K562 (cell line): ENCODE data around the gene OGDH. TPM values are rescaled to one million over a fixed set of nuclear protein-coding genes. Genes with fewer than 3 reads are reported as not detected.

ENCODE experiments used
- ATAC-seq: fragments of 200-7000 bp; cut with Tn5 transposase; 3 replicates; pipeline ENCODE4 v1.9.1; 2020; ENCODE audit warnings: moderate library complexity
- BruUV-seq: library from RNA; stranded (reverse); fragments of 400-500 nt; replicated peaks from 2 replicates; lab custom pipeline; 2021; lab: Mats Ljungman, UMichigan
- CTCF ChIA-PET: fragments of 300-600 bp; formaldehyde crosslinking; extraction: SDS; loops from one replicate; lab custom pipeline; 2021; ENCODE audit warnings: low intra/inter-chr PET ratio; lab: Yijun Ruan, JAX
- POLR2A ChIA-PET: fragments of 300-600, 350-650 bp; sonication (Branson Sonifier 250); formaldehyde crosslinking; extraction: SDS; loops from one replicate; lab custom pipeline; 2021; ENCODE audit warnings: antibody characterized with exemption, inconsistent platforms; lab: Yijun Ruan, JAX
- DNase-seq, 4 experiments: peaks; one replicate each; pipeline versions ENCODE4 v3.0.0 to v3.0.0-alpha.2; 2011 to 2018; ENCODE audit warnings: low spot score in 3 of 4, mixed read lengths in 3 of 4; ENCODE audit errors: extremely low read depth in 1 of 4
- FAIRE-seq: peaks from 2 replicates; lab custom pipeline; 2011; peaks lifted over from hg19 to GRCh38; lab: Jason Lieb, UNC
- H2AFZ ChIP-seq: 2 replicates; pipeline ENCODE4 v1.6.0; 2011; ENCODE audit warnings: low read depth, low read length, control low read depth, inconsistent platforms
- H3K27ac ChIP-seq: fragments of 200-600 bp; 3 replicates; pipeline ENCODE4 v1.8.0; 2011; ENCODE audit warnings: low read depth, mild to moderate bottlenecking, control low read depth, inconsistent platforms, low read length, moderate library complexity, mixed read lengths; ENCODE audit errors: extremely low read depth
- H3K27me3 ChIP-seq, 2 experiments: fragments of 300-600 bp in 1 of 2; 2 replicates in 1 of 2; 3 replicates in 1 of 2; pipeline versions ENCODE4 v1.6.0 to v1.8.0; 2011; ENCODE audit warnings: inconsistent platforms in 2 of 2, low read length in 2 of 2, mild to moderate bottlenecking in 1 of 2, mixed read lengths in 1 of 2, moderate library complexity in 1 of 2; ENCODE audit not compliant: control insufficient read depth in 2 of 2, insufficient read depth in 2 of 2
- H3K36me3 ChIP-seq: fragments of 300-600 bp; 3 replicates; pipeline ENCODE4 v1.8.0; 2011; ENCODE audit warnings: mild to moderate bottlenecking, low read length, inconsistent platforms; ENCODE audit not compliant: control insufficient read depth, insufficient read depth
- H3K4me1 ChIP-seq, 2 experiments: fragments of 200-600 bp in 1 of 2; replicated peaks in 1 of 2; 2 replicates in 1 of 2; 3 replicates in 1 of 2; pipeline versions ENCODE4 v1.5.1 to v1.8.0; 2011; ENCODE audit warnings: inconsistent platforms in 2 of 2, low read length in 2 of 2, mild to moderate bottlenecking in 1 of 2, mixed read lengths in 1 of 2, moderate library complexity in 1 of 2; ENCODE audit not compliant: control insufficient read depth in 2 of 2, insufficient read depth in 2 of 2
- H3K4me2 ChIP-seq: 2 replicates; pipeline ENCODE4 v1.6.1; 2011; ENCODE audit warnings: low read length, control low read depth, inconsistent platforms, mixed read lengths; ENCODE audit not compliant: insufficient read depth
- H3K4me3 ChIP-seq: fragments of 200-600 bp; sonication (generic), shearing (Covaris generic); 2 replicates; pipeline ENCODE4 v1.5.1; 2016; ENCODE audit warnings: control low read depth, inconsistent platforms
- H3K79me2 ChIP-seq: fragments of 200-600 bp; 3 replicates; pipeline ENCODE4 v1.8.0; 2011; ENCODE audit warnings: low read length, inconsistent platforms; ENCODE audit not compliant: control insufficient read depth, insufficient read depth
- H3K9ac ChIP-seq, 2 experiments: 2 replicates each; pipeline versions ENCODE4 v1.6.0 to v1.6.1; 2011; ENCODE audit warnings: low read depth in 2 of 2, low read length in 2 of 2, control low read depth in 1 of 2, inconsistent platforms in 1 of 2, mild to moderate bottlenecking in 1 of 2, mixed read lengths in 1 of 2; ENCODE audit not compliant: insufficient read depth in 1 of 2
- H3K9me1 ChIP-seq: one replicate; pipeline ENCODE4 v1.6.0; 2011; ENCODE audit warnings: inconsistent platforms, mild to moderate bottlenecking, low read length, moderate library complexity; ENCODE audit not compliant: control insufficient read depth, insufficient read depth
- H3K9me3 ChIP-seq: replicated peaks from 2 replicates; pipeline ENCODE4 v1.5.1; 2011; ENCODE audit warnings: low read depth, low read length, inconsistent platforms; ENCODE audit not compliant: control insufficient read depth, insufficient read depth
- H4K20me1 ChIP-seq: replicated peaks from 2 replicates; pipeline ENCODE4 v1.6.1; 2011; ENCODE audit warnings: low read length, inconsistent platforms, mixed read lengths; ENCODE audit not compliant: control insufficient read depth, insufficient read depth
- ARID3B ChIP-seq: fragments of 250-450 bp; sonication (Bioruptor Pico); IDR thresholded peaks from 2 replicates; pipeline ENCODE4 v1.4.0; 2020; ENCODE audit warnings: borderline replicate concordance
- CBFB ChIP-seq: sonication (generic); formaldehyde crosslinking; IDR thresholded peaks from 2 replicates; pipeline ENCODE4 v1.4.0; 2020; ENCODE audit warnings: mild to moderate bottlenecking, missing genetic modification reagents
- CREBBP ChIP-seq: IDR thresholded peaks from one replicate; pipeline ENCODE4 v1.6.1; 2012; ENCODE audit warnings: low read depth, mild to moderate bottlenecking, control low read depth, inconsistent platforms, low read length
- FOSL1 ChIP-seq: fragments of 200-800 bp; sonication (Bioruptor generic); conservative IDR thresholded peaks from 2 replicates; pipeline ENCODE4 v1.6.1; 2016; ENCODE audit warnings: missing genetic modification characterization, missing compliant biosample characterization
- FOXJ2 ChIP-seq: fragments of 200-800 bp; sonication (Bioruptor generic); IDR thresholded peaks from 2 replicates; pipeline ENCODE4 v1.6.1; 2016; ENCODE audit warnings: missing genetic modification characterization, missing compliant biosample characterization
- FOXM1 ChIP-seq, 2 experiments: fragments of 450-650 bp in 1 of 2; sonication (generic) in 1 of 2; formaldehyde crosslinking in 1 of 2; IDR thresholded peaks; 2 replicates each; pipeline versions ENCODE4 v1.6.1 to v1.9.0; 2017 to 2022; ENCODE audit warnings: low read depth in 2 of 2, mild to moderate bottlenecking in 2 of 2, missing genetic modification reagents in 1 of 2, moderate library complexity in 1 of 2
- GATAD2B ChIP-seq: fragments of 450-650 bp; IDR thresholded peaks from 2 replicates; pipeline ENCODE4 v1.6.1; 2017; ENCODE audit warnings: mild to moderate bottlenecking, borderline replicate concordance
- ILF3 ChIP-seq: fragments of 450-650 bp; IDR thresholded peaks from 2 replicates; pipeline ENCODE4 v1.6.1; 2018; ENCODE audit warnings: antibody characterized with exemption, mild to moderate bottlenecking, moderate library complexity, borderline replicate concordance
- MYNN ChIP-seq, 2 experiments: sonication (generic); formaldehyde crosslinking in 1 of 2; IDR thresholded peaks; 2 replicates each; pipeline versions ENCODE4 v1.5.0 to v1.6.1; 2016 to 2020; ENCODE audit warnings: antibody characterized with exemption in 1 of 2, missing genetic modification reagents in 1 of 2
- NCOA2 ChIP-seq, 2 experiments: fragments of 450-650 bp; IDR thresholded peaks; 2 replicates each; pipeline ENCODE4 v1.6.1; 2018; ENCODE audit warnings: mild to moderate bottlenecking in 2 of 2, moderate library complexity in 1 of 2; ENCODE audit not compliant: partially characterized antibody in 2 of 2
- NEUROD1 ChIP-seq: fragments of 150-350 bp; IDR thresholded peaks from 2 replicates; pipeline ENCODE4 v1.6.1; 2014; ENCODE audit warnings: borderline replicate concordance, low read length, low read depth; ENCODE audit not compliant: partially characterized antibody
- SAFB2 ChIP-seq: fragments of 200-400 bp; formaldehyde crosslinking; IDR thresholded peaks from 2 replicates; pipeline ENCODE4 v1.6.1; 2018; ENCODE audit warnings: borderline replicate concordance, low read length, low read depth, moderate library complexity; ENCODE audit not compliant: severe bottlenecking
- SMAD2 ChIP-seq: fragments of 150-350 bp; IDR thresholded peaks from 2 replicates; pipeline ENCODE4 v1.6.1; 2014; ENCODE audit warnings: low read depth, mild to moderate bottlenecking, low read length
- SMAD3 ChIP-seq: fragments of 450-650 bp; formaldehyde crosslinking; conservative IDR thresholded peaks from 2 replicates; pipeline ENCODE4 v1.4.0; 2020; ENCODE audit warnings: mild to moderate bottlenecking
- SRF ChIP-seq, 2 experiments: fragments of 250-450, 450-650 bp in 1 of 2; sonication (Bioruptor Pico) in 1 of 2; sonication (generic) in 1 of 2; formaldehyde crosslinking; IDR thresholded peaks; 2 replicates each; pipeline versions ENCODE4 v1.5.0 to v1.5.1; 2020 to 2022; ENCODE audit warnings: mild to moderate bottlenecking in 1 of 2, missing genetic modification reagents in 1 of 2
- ZBTB26 ChIP-seq: fragments of 450-650 bp; formaldehyde crosslinking; IDR thresholded peaks from 2 replicates; pipeline ENCODE4 v1.4.0; 2022; ENCODE audit warnings: missing genetic modification characterization
- ZFP36 ChIP-seq: fragments of 150-350 bp; IDR thresholded peaks from 2 replicates; pipeline ENCODE4 v1.6.1; 2018; ENCODE audit warnings: low read length, low read depth; ENCODE audit not compliant: partially characterized antibody
- WGBS: fragments of 100-300 bp; shearing (Covaris generic); methylation state at CpG from one replicate; pipeline ENCODE4 v1.1.6; 2016; ENCODE audit warnings: low coverage, mixed read lengths; ENCODE audit not compliant: insufficient coverage; ENCODE audit errors: missing lambda C conversion rate; 5-methylcytosine and 5-hydroxymethylcytosine counted together
- in situ Hi-C: fragments of 300-500 bp; cut with MboI; formaldehyde crosslinking; loops from 4 replicates; pipeline ENCODE4 v1.15.0; 2018; ENCODE audit warnings: inconsistent platforms, mixed read lengths
- intact Hi-C: fragments of 100-400 bp; cut with micrococcal nuclease; formaldehyde crosslinking; loops from 2 replicates; pipeline ENCODE4 v1.14.2; 2022
- polyA plus RNA-seq, 8 experiments: library from polyadenylated mRNA; depleted of rRNA in 4 of 8; stranded (reverse) in 5 of 8; unstranded in 3 of 8; fragments of >200 nt; fragmentation: Nextera tagmentation in 2 of 8; fragmentation: Illumina TruSeq in 1 of 8; extraction: Ambion mirVana in 2 of 8; extraction: Trizol in 1 of 8; gene quantifications; 2 replicates each; pipeline versions ENCODE4 v1.2.1 to v1.2.3, GENCODE V29; 2011 to 2014; ENCODE audit warnings: inconsistent platforms in 1 of 8, missing spikeins in 1 of 8
- total RNA-seq, 7 experiments: library from RNA; depleted of rRNA in 6 of 7; stranded (reverse); fragments of >200 nt in 6 of 7; fragmentation: Illumina TruSeq in 2 of 7; extraction: Trizol in 2 of 7; gene quantifications; 2 replicates each; pipeline versions ENCODE4 v1.2.1 to v1.2.3, GENCODE V29; 2011 to 2021; ENCODE audit warnings: low replicate concordance in 1 of 7

Gene OGDH
- total and polyA plus RNA-seq, 9 of the 15 experiments (the other 6 are each of a cell fraction or from before 2014, with no cell fraction given), result 3.1 to 80.3 (median 23.5) TPM

GRCh38 chr7:44559485-44559884 is 46.9 kb upstream of the OGDH start:
- FAIRE-seq, result no peak
- CTCF ChIA-PET, result no interaction called here
- TF ChIP-seq NCOA2 (IDR thresholded peaks at IDR 0.05; ENCODE audit: partially characterized antibody in 2 of 2) (no peak), NEUROD1 (no peak), ZBTB26 (no peak), SMAD3 (CRISPR knock-in tag) (no peak), SRF (CRISPR knock-in tag; IDR thresholded peaks at IDR 0.05) (no peak), GATAD2B (no peak), ARID3B (CRISPR knock-in tag) (no peak), SMAD2 (no peak), FOSL1 (tag) (no peak), ZFP36 (no peak), CREBBP (no peak), SAFB2 (no peak), ILF3 (no peak), MYNN (IDR thresholded peaks at IDR 0.05) (no peak), MYNN (CRISPR knock-in tag; IDR thresholded peaks at IDR 0.05) (no peak), FOXM1 (IDR thresholded peaks at IDR 0.05; ENCODE audit: low read depth) (no peak), FOXM1 (CRISPR knock-in tag; IDR thresholded peaks at IDR 0.05; ENCODE audit: low read depth) (no peak), FOXJ2 (tag) (no peak), CBFB (CRISPR knock-in tag) (no peak)

More at GRCh38 chr7:44559485-44559884, 46.9 kb upstream of the OGDH start:
- intact Hi-C loops (no loop called here), in situ Hi-C loops (no loop called here)
- no TSS peak for BruUV-seq
- no peak overlapping the region for H3K9ac ChIP-seq
- H3K36me3 ChIP-seq, result peaks cover 16% of the 10 kb centered on the region
- H3K27ac ChIP-seq, result no peak overlapping the region
- POLR2A ChIA-PET, result interaction anchor here (0.6 to 0.9 kb wide), 4 partner anchors 9 to 368 kb away, joined by 3 read pairs; no protein-coding TSS in a partner anchor
- H3K4me3 ChIP-seq, result no peak overlapping the region
- peak in 1 of 4 experiments; percentile 2 for DNase-seq
- ATAC-seq, result no peak
- H3K9me3 ChIP-seq, result no peaks in the 10 kb centered on the region
- peaks cover 1% of the 10 kb centered on the region for H3K9me1 ChIP-seq
- no peak overlapping the region for H2AFZ ChIP-seq
- WGBS, result 69% methylated on average over 4 of the region's 4 CpGs
- peaks cover 4% of the 10 kb centered on the region; the same call in 1 of the 2 replicates for H4K20me1 ChIP-seq
- H3K27me3 ChIP-seq, result no peaks in the 10 kb centered on the region
- peaks cover 3% of the 10 kb centered on the region for H3K79me2 ChIP-seq
- H3K4me1 ChIP-seq, result peaks cover 16 to 18% of the 10 kb centered on the region in 2 experiments; a peak in 3 of 5 replicates
- H3K4me2 ChIP-seq, result no peak overlapping the region
